ENCODE results near the gene MYLK4. TPM values are rescaled to one million over a fixed set of nuclear protein-coding genes. Genes with fewer than 3 reads are reported as not detected.

Gene MYLK4
- total and polyA plus RNA-seq, 2 of the 13 experiments (the other 11 are each of a cell fraction or from before 2014, with no cell fraction given): 0.26 to 0.29 TPM

DNA sequence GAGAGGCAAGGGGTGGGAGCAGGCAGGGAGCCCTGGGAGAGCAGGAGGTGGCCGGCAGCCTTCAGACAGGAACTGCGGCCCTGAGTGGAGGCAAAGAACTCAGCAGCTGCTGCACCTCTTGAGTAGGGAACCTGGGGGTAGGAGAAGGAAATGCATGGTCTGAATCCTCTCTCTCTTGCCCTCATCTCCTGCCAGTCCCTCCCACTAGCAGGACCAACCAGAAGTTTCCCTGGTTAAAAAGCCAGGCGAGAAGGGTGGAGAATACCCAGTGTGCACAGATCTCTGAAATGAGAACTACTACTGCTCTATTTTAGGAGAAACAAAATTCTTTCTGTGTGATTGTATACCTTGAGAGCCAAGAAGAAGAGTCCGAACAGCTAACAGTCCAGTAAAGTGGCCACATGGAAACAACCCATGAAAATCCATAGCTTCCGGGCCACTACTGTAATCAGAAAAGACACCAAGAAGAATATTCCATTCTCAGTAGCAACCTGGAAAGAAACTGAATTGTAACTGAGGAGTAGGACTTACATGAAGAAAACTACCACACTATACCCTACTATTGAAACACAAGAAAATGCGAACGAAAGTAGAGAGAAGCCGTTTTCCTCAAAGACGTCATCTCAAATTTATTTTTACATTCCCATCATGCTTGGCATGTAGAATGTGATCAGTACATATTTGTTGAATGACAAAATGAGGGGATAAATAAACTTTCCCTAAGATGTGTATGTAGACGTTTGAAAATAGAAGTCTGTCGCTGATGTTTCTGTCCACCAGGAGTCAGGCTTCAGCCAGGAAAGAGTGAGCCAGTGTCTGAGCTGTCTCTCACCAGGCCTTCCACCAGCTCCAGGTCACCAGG is 40.1 kb upstream of the MYLK4 start (continued):
- TF ChIP-seq, protein P1, sequence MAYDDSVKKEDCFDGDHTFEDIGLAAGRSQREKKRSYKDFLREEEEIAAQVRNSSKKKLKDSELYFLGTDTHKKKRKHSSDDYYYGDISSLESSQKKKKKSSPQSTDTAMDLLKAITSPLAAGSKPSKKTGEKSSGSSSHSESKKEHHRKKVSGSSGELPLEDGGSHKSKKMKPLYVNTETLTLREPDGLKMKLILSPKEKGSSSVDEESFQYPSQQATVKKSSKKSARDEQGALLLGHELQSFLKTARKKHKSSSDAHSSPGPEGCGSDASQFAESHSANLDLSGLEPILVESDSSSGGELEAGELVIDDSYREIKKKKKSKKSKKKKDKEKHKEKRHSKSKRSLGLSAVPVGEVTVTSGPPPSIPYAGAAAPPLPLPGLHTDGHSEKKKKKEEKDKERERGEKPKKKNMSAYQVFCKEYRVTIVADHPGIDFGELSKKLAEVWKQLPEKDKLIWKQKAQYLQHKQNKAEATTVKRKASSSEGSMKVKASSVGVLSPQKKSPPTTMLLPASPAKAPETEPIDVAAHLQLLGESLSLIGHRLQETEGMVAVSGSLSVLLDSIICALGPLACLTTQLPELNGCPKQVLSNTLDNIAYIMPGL (CRISPR knock-in tag; IDR thresholded peaks at IDR 0.05; ENCODE audit: borderline replicate concordance in 1 of 2, low read depth in 1 of 2): peak; percentile 45 to 86; a peak in 2 of 4 replicates
- TF ChIP-seq FOXP1 (IDR thresholded peaks at IDR 0.05) (no peak), FOXP1 (CRISPR knock-in tag; IDR thresholded peaks at IDR 0.05) (no peak), HOXA3 (CRISPR knock-in tag; IDR thresholded peaks at IDR 0.05) (peak; percentile 32; the same call in 1 of the 2 replicates), XBP1 (CRISPR knock-in tag; IDR thresholded peaks at IDR 0.05) (no peak), ZFP36L1 (CRISPR knock-in tag; IDR thresholded peaks at IDR 0.05) (no peak), ZFP36L2 (CRISPR knock-in tag; IDR thresholded peaks at IDR 0.05) (no peak), MIER3 (CRISPR knock-in tag; IDR thresholded peaks at IDR 0.05; ENCODE audit: borderline replicate concordance) (peak; percentile 54; the same call in 1 of the 2 replicates), HMGA1 (CRISPR knock-in tag; conservative IDR thresholded peaks at IDR 0.05) (no peak), RFXAP (CRISPR knock-in tag; IDR thresholded peaks at IDR 0.05; ENCODE audit: borderline replicate concordance) (no peak), ZNF709 (CRISPR knock-in tag; IDR thresholded peaks at IDR 0.05) (no peak), ZNF652 (CRISPR knock-in tag; IDR thresholded peaks at IDR 0.05; ENCODE audit: borderline replicate concordance, low read depth) (no peak), MBD4 (IDR thresholded peaks at IDR 0.05; ENCODE audit: borderline replicate concordance, low read length) (no peak)
- TF ChIP-seq, protein P2, sequence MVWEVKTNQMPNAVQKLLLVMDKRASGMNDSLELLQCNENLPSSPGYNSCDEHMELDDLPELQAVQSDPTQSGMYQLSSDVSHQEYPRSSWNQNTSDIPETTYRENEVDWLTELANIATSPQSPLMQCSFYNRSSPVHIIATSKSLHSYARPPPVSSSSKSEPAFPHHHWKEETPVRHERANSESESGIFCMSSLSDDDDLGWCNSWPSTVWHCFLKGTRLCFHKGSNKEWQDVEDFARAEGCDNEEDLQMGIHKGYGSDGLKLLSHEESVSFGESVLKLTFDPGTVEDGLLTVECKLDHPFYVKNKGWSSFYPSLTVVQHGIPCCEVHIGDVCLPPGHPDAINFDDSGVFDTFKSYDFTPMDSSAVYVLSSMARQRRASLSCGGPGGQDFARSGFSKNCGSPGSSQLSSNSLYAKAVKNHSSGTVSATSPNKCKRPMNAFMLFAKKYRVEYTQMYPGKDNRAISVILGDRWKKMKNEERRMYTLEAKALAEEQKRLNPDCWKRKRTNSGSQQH (CRISPR knock-in tag; IDR thresholded peaks at IDR 0.05; ENCODE audit: low read depth): no peak
- TF ChIP-seq, protein P3, sequence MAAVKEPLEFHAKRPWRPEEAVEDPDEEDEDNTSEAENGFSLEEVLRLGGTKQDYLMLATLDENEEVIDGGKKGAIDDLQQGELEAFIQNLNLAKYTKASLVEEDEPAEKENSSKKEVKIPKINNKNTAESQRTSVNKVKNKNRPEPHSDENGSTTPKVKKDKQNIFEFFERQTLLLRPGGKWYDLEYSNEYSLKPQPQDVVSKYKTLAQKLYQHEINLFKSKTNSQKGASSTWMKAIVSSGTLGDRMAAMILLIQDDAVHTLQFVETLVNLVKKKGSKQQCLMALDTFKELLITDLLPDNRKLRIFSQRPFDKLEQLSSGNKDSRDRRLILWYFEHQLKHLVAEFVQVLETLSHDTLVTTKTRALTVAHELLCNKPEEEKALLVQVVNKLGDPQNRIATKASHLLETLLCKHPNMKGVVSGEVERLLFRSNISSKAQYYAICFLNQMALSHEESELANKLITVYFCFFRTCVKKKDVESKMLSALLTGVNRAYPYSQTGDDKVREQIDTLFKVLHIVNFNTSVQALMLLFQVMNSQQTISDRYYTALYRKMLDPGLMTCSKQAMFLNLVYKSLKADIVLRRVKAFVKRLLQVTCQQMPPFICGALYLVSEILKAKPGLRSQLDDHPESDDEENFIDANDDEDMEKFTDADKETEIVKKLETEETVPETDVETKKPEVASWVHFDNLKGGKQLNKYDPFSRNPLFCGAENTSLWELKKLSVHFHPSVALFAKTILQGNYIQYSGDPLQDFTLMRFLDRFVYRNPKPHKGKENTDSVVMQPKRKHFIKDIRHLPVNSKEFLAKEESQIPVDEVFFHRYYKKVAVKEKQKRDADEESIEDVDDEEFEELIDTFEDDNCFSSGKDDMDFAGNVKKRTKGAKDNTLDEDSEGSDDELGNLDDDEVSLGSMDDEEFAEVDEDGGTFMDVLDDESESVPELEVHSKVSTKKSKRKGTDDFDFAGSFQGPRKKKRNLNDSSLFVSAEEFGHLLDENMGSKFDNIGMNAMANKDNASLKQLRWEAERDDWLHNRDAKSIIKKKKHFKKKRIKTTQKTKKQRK (IDR thresholded peaks at IDR 0.05; ENCODE audit: low read length): no peak
- TF ChIP-seq, protein P4, sequence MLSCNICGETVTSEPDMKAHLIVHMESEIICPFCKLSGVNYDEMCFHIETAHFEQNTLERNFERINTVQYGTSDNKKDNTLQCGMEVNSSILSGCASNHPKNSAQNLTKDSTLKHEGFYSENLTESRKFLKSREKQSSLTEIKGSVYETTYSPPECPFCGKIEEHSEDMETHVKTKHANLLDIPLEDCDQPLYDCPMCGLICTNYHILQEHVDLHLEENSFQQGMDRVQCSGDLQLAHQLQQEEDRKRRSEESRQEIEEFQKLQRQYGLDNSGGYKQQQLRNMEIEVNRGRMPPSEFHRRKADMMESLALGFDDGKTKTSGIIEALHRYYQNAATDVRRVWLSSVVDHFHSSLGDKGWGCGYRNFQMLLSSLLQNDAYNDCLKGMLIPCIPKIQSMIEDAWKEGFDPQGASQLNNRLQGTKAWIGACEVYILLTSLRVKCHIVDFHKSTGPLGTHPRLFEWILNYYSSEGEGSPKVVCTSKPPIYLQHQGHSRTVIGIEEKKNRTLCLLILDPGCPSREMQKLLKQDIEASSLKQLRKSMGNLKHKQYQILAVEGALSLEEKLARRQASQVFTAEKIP (CRISPR knock-in tag; IDR thresholded peaks at IDR 0.05; ENCODE audit: borderline replicate concordance): no peak
- TF ChIP-seq, protein P5, sequence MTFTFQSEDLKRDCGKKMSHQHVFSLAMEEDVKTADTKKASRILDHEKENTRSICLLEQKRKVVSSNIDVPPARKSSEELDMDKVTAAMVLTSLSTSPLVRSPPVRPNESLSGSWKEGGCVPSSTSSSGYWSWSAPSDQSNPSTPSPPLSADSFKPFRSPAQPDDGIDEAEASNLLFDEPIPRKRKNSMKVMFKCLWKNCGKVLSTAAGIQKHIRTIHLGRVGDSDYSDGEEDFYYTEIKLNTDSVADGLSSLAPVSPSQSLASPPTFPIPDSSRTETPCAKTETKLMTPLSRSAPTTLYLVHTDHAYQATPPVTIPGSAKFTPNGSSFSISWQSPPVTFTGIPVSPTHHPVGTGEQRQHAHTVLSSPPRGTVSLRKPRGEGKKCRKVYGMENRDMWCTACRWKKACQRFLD (CRISPR knock-in tag; IDR thresholded peaks at IDR 0.05; ENCODE audit: borderline replicate concordance): no peak
- TF ChIP-seq, protein P6, sequence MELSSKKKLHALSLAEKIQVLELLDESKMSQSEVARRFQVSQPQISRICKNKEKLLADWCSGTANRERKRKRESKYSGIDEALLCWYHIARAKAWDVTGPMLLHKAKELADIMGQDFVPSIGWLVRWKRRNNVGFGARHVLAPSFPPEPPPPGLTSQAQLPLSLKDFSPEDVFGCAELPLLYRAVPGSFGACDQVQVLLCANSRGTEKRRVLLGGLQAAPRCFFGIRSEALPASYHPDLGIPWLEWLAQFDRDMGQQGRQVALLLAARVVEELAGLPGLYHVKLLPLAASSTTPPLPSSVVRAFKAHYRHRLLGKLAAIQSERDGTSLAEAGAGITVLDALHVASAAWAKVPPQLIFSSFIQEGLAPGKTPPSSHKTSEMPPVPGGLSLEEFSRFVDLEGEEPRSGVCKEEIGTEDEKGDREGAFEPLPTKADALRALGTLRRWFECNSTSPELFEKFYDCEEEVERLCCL (CRISPR knock-in tag; IDR thresholded peaks at IDR 0.05; ENCODE audit: borderline replicate concordance): no peak

All from HepG2 (cell line).